BJ (cell line): ENCODE results near the gene POGLUT2. TPM values are rescaled to one million over a fixed set of nuclear protein-coding genes. Genes with fewer than 3 reads are reported as not detected.

Source experiments
- CTCF ChIA-PET: fragments of 350-600 bp; formaldehyde crosslinking; extraction: SDS; loops from one replicate; lab custom pipeline; 2021; ENCODE audit warnings: antibody characterized with exemption, inconsistent platforms; lab: Yijun Ruan, JAX
- POLR2A ChIA-PET: fragments of 300-600 bp; sonication (Branson Sonifier 250); formaldehyde crosslinking; extraction: SDS; loops from one replicate; lab custom pipeline; 2021; ENCODE audit warnings: antibody characterized with exemption; lab: Charles Lee
- DNase-seq: peaks from one replicate; pipeline ENCODE4 v3.0.0-alpha.2; 2011; ENCODE audit warnings: low read depth
- H3K27me3 ChIP-seq: 2 replicates; pipeline ENCODE4 v1.6.0; 2011; ENCODE audit warnings: low read length; ENCODE audit not compliant: control insufficient read depth, insufficient read depth
- H3K36me3 ChIP-seq: 2 replicates; pipeline ENCODE4 v1.5.1; 2011; ENCODE audit warnings: low read length; ENCODE audit not compliant: control insufficient read depth, insufficient read depth
- H3K4me3 ChIP-seq: 2 replicates; pipeline ENCODE4 v1.5.1; 2011; ENCODE audit warnings: low read depth, mild to moderate bottlenecking, control low read depth, low read length
- polyA plus RNA-seq: library from polyadenylated mRNA; depleted of rRNA; stranded (reverse); fragments of >200 nt; gene quantifications from 2 replicates; pipeline ENCODE4 v1.2.3, GENCODE V29; 2011
- TF ChIP-seq, protein P1 (sequence below): IDR thresholded peaks from 2 replicates; pipeline ENCODE4 v1.5.1; 2011; ENCODE audit warnings: low read depth, mild to moderate bottlenecking, control low read depth, inconsistent platforms, low read length, moderate library complexity; ENCODE audit not compliant: insufficient read depth

The POGLUT2 gene
- polyA plus RNA-seq, 1 experiment, result 11.0 TPM

DNA sequence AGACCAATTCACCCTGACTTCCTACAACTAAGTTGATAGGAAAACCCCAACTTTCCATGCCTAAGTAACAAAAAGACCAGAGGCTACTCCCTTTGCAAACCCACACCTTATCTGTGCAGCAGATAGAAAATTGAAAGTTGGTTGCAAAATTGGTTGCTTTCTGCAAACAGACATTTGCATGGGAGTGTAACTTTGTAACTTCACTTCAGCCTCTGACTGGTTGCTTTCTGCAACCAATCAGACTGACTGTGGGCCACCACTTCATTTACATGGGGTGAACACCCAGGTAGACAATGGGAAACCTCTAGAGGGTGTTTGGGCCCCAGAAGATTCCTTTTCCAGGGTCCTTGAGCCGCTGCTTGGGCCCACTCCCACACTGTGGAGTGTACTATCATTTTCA is 35.0 kb downstream of the POGLUT2 start:
- no peak for DNase-seq
- Histone ChIP-seq H3K4me3 (no peak overlapping the region), H3K27me3 (no peaks in the 10 kb centered on the region), H3K36me3 (no peaks in the 10 kb centered on the region)
- TF ChIP-seq, protein P1, sequence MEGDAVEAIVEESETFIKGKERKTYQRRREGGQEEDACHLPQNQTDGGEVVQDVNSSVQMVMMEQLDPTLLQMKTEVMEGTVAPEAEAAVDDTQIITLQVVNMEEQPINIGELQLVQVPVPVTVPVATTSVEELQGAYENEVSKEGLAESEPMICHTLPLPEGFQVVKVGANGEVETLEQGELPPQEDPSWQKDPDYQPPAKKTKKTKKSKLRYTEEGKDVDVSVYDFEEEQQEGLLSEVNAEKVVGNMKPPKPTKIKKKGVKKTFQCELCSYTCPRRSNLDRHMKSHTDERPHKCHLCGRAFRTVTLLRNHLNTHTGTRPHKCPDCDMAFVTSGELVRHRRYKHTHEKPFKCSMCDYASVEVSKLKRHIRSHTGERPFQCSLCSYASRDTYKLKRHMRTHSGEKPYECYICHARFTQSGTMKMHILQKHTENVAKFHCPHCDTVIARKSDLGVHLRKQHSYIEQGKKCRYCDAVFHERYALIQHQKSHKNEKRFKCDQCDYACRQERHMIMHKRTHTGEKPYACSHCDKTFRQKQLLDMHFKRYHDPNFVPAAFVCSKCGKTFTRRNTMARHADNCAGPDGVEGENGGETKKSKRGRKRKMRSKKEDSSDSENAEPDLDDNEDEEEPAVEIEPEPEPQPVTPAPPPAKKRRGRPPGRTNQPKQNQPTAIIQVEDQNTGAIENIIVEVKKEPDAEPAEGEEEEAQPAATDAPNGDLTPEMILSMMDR, result no peak
- POLR2A ChIA-PET, result no interaction called here
- CTCF ChIA-PET, result no interaction called here

DNA sequence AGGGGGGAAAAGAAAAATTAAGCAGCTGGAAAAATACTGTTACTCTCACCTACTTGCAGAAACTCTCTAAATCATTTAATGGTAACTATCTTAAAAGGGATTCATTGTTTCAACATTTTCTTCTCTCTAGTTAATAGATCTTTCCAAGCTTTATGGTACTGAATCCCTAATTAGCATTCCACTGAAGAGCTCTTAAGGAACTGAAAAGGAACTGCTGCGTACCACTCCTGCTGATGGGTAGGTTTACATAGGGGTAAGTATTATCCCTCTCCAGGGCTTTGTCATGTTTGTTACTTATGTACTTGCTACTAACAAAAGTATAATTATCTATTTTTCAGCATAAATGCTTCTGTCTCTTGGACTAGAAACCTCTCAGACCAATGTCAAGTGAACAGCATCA is 37.7 kb downstream of the POGLUT2 start:
- POLR2A ChIA-PET, result no interaction called here
- Histone ChIP-seq H3K4me3 (no peak overlapping the region), H3K27me3 (no peaks in the 10 kb centered on the region), H3K36me3 (no peaks in the 10 kb centered on the region)
- no peak for DNase-seq
- CTCF ChIA-PET, result no interaction called here
- TF ChIP-seq, protein P1, result no peak

DNA sequence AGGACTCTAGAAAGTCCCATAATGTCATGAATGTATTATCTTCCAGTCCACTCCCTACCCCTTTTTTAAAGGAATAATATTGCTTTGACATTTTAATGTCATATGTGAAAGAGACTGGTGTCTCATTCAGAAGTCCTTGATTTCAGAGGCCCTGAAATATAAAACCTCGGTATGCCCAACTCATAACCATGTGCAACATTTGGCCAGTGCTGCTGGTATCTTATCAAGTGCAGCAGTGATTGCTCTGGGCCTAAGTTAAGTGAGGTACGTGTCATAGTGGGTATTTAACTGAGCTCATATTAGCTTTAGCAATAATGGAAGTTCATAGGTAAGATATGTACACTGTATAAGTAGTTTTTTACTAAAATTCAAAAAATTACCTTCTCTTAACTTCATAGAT is 39.9 kb downstream of the POGLUT2 start:
- Histone ChIP-seq H3K36me3 (no peaks in the 10 kb centered on the region), H3K27me3 (no peaks in the 10 kb centered on the region), H3K4me3 (no peak overlapping the region)
- ChIA-PET CTCF (interaction anchor here (0.8 kb wide), 1 partner anchor 11 kb away, joined by 3 read pairs; no protein-coding TSS in a partner anchor), POLR2A (no interaction called here)
- TF ChIP-seq, protein P1, result no peak
- DNase-seq, result no peak

DNA sequence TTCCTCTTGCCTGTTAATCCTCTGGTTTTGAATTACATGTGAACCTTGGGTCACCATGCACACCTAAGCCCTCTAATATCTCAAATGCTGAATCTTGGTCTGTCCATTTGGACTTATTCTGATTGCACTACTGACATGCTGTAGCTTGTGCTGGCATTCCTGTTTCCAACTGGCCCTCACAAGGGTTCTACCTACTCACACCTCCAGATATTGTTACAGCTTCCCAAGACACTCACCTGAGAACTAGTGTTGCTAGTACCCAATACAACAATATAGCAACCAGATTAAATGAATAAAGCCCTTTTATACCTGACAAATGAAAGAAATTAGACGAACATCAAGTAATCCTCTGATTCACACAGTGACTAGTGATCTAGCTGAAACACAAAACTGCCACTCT is 41.8 kb downstream of the POGLUT2 start:
- no peak for DNase-seq
- Histone ChIP-seq H3K27me3 (no peaks in the 10 kb centered on the region), H3K36me3 (no peaks in the 10 kb centered on the region), H3K4me3 (no peak overlapping the region)
- ChIA-PET POLR2A (no interaction called here), CTCF (interaction anchor here (0.6 to 1.1 kb wide), 2 partner anchors 12 to 242 kb away, joined by 4 to 6 read pairs; no protein-coding TSS in a partner anchor)
- TF ChIP-seq, protein P1, result no peak

DNA sequence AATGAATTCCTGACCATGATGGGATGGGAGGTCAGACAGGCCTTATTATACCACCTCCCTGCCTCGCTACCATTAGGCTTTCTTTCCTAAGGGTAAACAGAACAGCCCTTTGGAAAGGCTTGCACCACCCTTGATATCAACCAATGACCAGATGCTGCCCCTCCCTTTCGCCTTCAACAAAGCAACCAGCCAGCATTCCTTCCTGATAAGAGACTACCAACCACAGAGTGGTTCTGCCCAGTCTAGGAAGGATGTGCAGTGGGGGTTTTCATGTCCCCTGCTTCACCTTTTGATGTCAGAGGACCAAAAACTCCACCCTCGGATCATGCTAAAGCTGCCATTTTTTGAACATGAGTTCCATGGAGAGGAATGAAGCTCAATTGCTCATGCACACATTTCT is 46.9 kb downstream of the POGLUT2 start:
- no peaks in the 10 kb centered on the region for H3K27me3 ChIP-seq
- POLR2A ChIA-PET, result no interaction called here
- CTCF ChIA-PET, result no interaction called here
- no peak for DNase-seq
- no peak overlapping the region for H3K4me3 ChIP-seq
- H3K36me3 ChIP-seq, result no peaks in the 10 kb centered on the region
- TF ChIP-seq, protein P1, result no peak
